Measurements from ENCODE around the gene HSPE1.
A peak's percentile ranks its signal among the peaks of the same experiment; 100 is the strongest.

HSPE1 gene

GRCh38 chr2:197498937-197499593 is 1.1 kb upstream of the HSPE1 start:
- peak overlapping the region; percentile 95 to 97 for H3K27ac ChIP-seq
- DNase-seq (ENCODE audit: low spot score) = peak; percentile 84
- TF ChIP-seq, protein P1, sequence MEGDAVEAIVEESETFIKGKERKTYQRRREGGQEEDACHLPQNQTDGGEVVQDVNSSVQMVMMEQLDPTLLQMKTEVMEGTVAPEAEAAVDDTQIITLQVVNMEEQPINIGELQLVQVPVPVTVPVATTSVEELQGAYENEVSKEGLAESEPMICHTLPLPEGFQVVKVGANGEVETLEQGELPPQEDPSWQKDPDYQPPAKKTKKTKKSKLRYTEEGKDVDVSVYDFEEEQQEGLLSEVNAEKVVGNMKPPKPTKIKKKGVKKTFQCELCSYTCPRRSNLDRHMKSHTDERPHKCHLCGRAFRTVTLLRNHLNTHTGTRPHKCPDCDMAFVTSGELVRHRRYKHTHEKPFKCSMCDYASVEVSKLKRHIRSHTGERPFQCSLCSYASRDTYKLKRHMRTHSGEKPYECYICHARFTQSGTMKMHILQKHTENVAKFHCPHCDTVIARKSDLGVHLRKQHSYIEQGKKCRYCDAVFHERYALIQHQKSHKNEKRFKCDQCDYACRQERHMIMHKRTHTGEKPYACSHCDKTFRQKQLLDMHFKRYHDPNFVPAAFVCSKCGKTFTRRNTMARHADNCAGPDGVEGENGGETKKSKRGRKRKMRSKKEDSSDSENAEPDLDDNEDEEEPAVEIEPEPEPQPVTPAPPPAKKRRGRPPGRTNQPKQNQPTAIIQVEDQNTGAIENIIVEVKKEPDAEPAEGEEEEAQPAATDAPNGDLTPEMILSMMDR (IDR thresholded peaks at IDR 0.05) = no peak
- H3K4me3 ChIP-seq = peak overlapping the region; percentile 93

- Histone ChIP-seq H3K4me3 (peak overlapping the region; percentile 93), H3K27ac (peak overlapping the region; percentile 95 to 97)
- DNase-seq (ENCODE audit: low spot score) = no peak
- TF ChIP-seq, protein P1 (IDR thresholded peaks at IDR 0.05) = no peak
Observed at GRCh38 chr2:197500503-197501131, 438 bp downstream of the HSPE1 start.

- TF ChIP-seq, protein P1 (IDR thresholded peaks at IDR 0.05) = no peak
- H3K4me3 ChIP-seq = no peak overlapping the region
- no peak for DNase-seq (ENCODE audit: low spot score)
- H3K27ac ChIP-seq = no peak overlapping the region
Observed at GRCh38 chr2:197502201-197502600, 2.0 kb downstream of the HSPE1 start.

- Histone ChIP-seq H3K27ac (no peak overlapping the region), H3K4me3 (no peak overlapping the region)
- no peak for DNase-seq (ENCODE audit: low spot score)
- TF ChIP-seq, protein P1 (IDR thresholded peaks at IDR 0.05) = no peak
Observed at GRCh38 chr2:197502685-197503084, 2.5 kb downstream of the HSPE1 start.

GRCh38 chr2:197504000-197504399 is 3.8 kb downstream of the HSPE1 start:
- Histone ChIP-seq H3K27ac (no peak overlapping the region), H3K4me3 (no peak overlapping the region)
- TF ChIP-seq, protein P1 (IDR thresholded peaks at IDR 0.05) = no peak
- no peak for DNase-seq (ENCODE audit: low spot score)

- no peak overlapping the region for H3K27ac ChIP-seq
Observed at GRCh38 chr2:197504512-197504911, 4.3 kb downstream of the HSPE1 start.

More at GRCh38 chr2:197504512-197504911, 4.3 kb downstream of the HSPE1 start:
- TF ChIP-seq, protein P1 (IDR thresholded peaks at IDR 0.05) = no peak
- no peak overlapping the region for H3K4me3 ChIP-seq
- no peak for DNase-seq (ENCODE audit: low spot score)

All from coronary artery (tissue), 2 donors.